ENCODE measurements around the gene GTF2H3. TPM values are rescaled to one million over a fixed set of nuclear protein-coding genes. Genes with fewer than 3 reads are reported as not detected.

GTF2H3 gene
- total and polyA plus RNA-seq, 2 donors (not counting 1 experiment from before 2014, with no cell fraction given) = 39.3 to 70.1 TPM

GRCh38 chr12:123705935-123706334 lies 72.3 kb downstream of the GTF2H3 start:
- Histone ChIP-seq H3K4me2 (ENCODE audit: extremely low read depth, insufficient read depth, low read length) (no peak overlapping the region), H3K9me3 (ENCODE audit: control insufficient read depth, insufficient read depth, low read depth, low read length) (no peaks in the 10 kb centered on the region), H3K36me3 (ENCODE audit: control insufficient read depth, insufficient read depth, low read length) (no peaks in the 10 kb centered on the region), H3K4me1 (ENCODE audit: control insufficient read depth, extremely low read depth, insufficient read depth, low read length) (no peaks in the 10 kb centered on the region), H3K9ac (ENCODE audit: insufficient read depth, low read length) (no peak overlapping the region), H3K4me3 (replicated peaks in 1 of 4; ENCODE audit: control extremely low read depth in 1 of 4, insufficient read depth in 1 of 4, low read depth in 3 of 4, low read length in 4 of 4) (no peak overlapping the region), H3K27me3 (ENCODE audit: control insufficient read depth, insufficient read depth, low read length) (no peaks in the 10 kb centered on the region), H4K20me1 (ENCODE audit: control insufficient read depth, extremely low read depth, insufficient read depth, low read length) (no peaks in the 10 kb centered on the region), H2AFZ (ENCODE audit: low read length) (no peak overlapping the region), H3K27ac (ENCODE audit: insufficient read depth, low read length) (no peak overlapping the region), H3K79me2 (ENCODE audit: control insufficient read depth, insufficient read depth, low read length) (no peaks in the 10 kb centered on the region)
- peak in 1 of 2 donors; percentile 8 for DNase-seq (ENCODE audit: low read depth in 2 of 2)
- no peak for TF ChIP-seq EZH2 (IDR thresholded peaks at IDR 0.05; ENCODE audit: low read length, missing control alignments)
- no peak for TF ChIP-seq CTCF (conservative IDR thresholded peaks at IDR 0.05 in 1 of 2, IDR thresholded peaks at IDR 0.05 in 1 of 2; ENCODE audit: low read depth in 1 of 2, low read length in 2 of 2)

GRCh38 chr12:123707466-123707865 lies 73.8 kb downstream of the GTF2H3 start:
- Histone ChIP-seq H3K9me3 (ENCODE audit: control insufficient read depth, insufficient read depth, low read depth, low read length) (no peaks in the 10 kb centered on the region), H3K27ac (ENCODE audit: insufficient read depth, low read length) (no peak overlapping the region), H2AFZ (ENCODE audit: low read length) (no peak overlapping the region), H3K36me3 (ENCODE audit: control insufficient read depth, insufficient read depth, low read length) (no peaks in the 10 kb centered on the region), H3K9ac (ENCODE audit: insufficient read depth, low read length) (no peak overlapping the region), H3K79me2 (ENCODE audit: control insufficient read depth, insufficient read depth, low read length) (peaks cover 2% of the 10 kb centered on the region), H3K4me2 (ENCODE audit: extremely low read depth, insufficient read depth, low read length) (no peak overlapping the region), H3K4me3 (replicated peaks in 1 of 4; ENCODE audit: control extremely low read depth in 1 of 4, insufficient read depth in 1 of 4, low read depth in 3 of 4, low read length in 4 of 4) (no peak overlapping the region), H3K4me1 (ENCODE audit: control insufficient read depth, extremely low read depth, insufficient read depth, low read length) (no peaks in the 10 kb centered on the region), H3K27me3 (ENCODE audit: control insufficient read depth, insufficient read depth, low read length) (no peaks in the 10 kb centered on the region), H4K20me1 (ENCODE audit: control insufficient read depth, extremely low read depth, insufficient read depth, low read length) (no peaks in the 10 kb centered on the region)
- no peak for DNase-seq (ENCODE audit: low read depth in 2 of 2)
- TF ChIP-seq CTCF (conservative IDR thresholded peaks at IDR 0.05 in 1 of 2, IDR thresholded peaks at IDR 0.05 in 1 of 2; ENCODE audit: low read depth in 1 of 2, low read length in 2 of 2) = no peak
- TF ChIP-seq EZH2 (IDR thresholded peaks at IDR 0.05; ENCODE audit: low read length, missing control alignments) = no peak

Other genes with a start within 250 kb of the GTF2H3 start
- gene KMT5A, start 249.7 kb upstream of the GTF2H3 start, total RNA-seq = 39.8 and 56.1 TPM in 2 replicates
- gene KMT5A, start 249.7 kb upstream of the GTF2H3 start, polyA plus RNA-seq = 42.9 and 52.6 TPM in 2 replicates
- 3.1 and 4.5 TPM in 2 replicates for gene RILPL2, start 197.1 kb upstream of the GTF2H3 start, total RNA-seq
- 3.5 and 3.7 TPM in 2 replicates for gene RILPL2, start 197.1 kb upstream of the GTF2H3 start, polyA plus RNA-seq
- 18.5 and 20.8 TPM in 2 replicates for gene SNRNP35, start 175.7 kb upstream of the GTF2H3 start, total RNA-seq
- 16.1 and 21.5 TPM in 2 replicates for gene SNRNP35, start 175.7 kb upstream of the GTF2H3 start, polyA plus RNA-seq
- 4.9 and 7.8 TPM in 2 replicates for gene RILPL1, start 100.1 kb upstream of the GTF2H3 start, total RNA-seq
- 12.6 and 15.8 TPM in 2 replicates for gene RILPL1, start 100.1 kb upstream of the GTF2H3 start, polyA plus RNA-seq
- gene TMED2, start 49.3 kb upstream of the GTF2H3 start, total RNA-seq = 313 and 384 TPM in 2 replicates
- gene TMED2, start 49.3 kb upstream of the GTF2H3 start, polyA plus RNA-seq = 324 and 398 TPM in 2 replicates
- gene DDX55, start 31.7 kb upstream of the GTF2H3 start, total RNA-seq = 13.9 and 14.9 TPM in 2 replicates
- gene DDX55, start 31.7 kb upstream of the GTF2H3 start, polyA plus RNA-seq = 11.2 and 17.5 TPM in 2 replicates
- 23.1 and 28.0 TPM in 2 replicates for gene EIF2B1, start 143 bp upstream of the GTF2H3 start, total RNA-seq
- gene EIF2B1, start 143 bp upstream of the GTF2H3 start, polyA plus RNA-seq = 36.1 and 44.6 TPM in 2 replicates
- gene TCTN2, start 37.3 kb downstream of the GTF2H3 start, total RNA-seq = 6.7 and 7.9 TPM in 2 replicates
- 11.6 and 14.8 TPM in 2 replicates for gene TCTN2, start 37.3 kb downstream of the GTF2H3 start, polyA plus RNA-seq
- 16.3 and 22.1 TPM in 2 replicates for gene ATP6V0A2, start 78.5 kb downstream of the GTF2H3 start, total RNA-seq
- gene ATP6V0A2, start 78.5 kb downstream of the GTF2H3 start, polyA plus RNA-seq = 21.7 and 25.3 TPM in 2 replicates
- 0.26 and 0.33 TPM in 2 replicates for gene DNAH10, start 128.5 kb downstream of the GTF2H3 start, total RNA-seq
- 0.06 and 0.12 TPM in 2 replicates for gene DNAH10, start 128.5 kb downstream of the GTF2H3 start, polyA plus RNA-seq

Measured in fibroblast of lung (primary cell).